SHP77 (cell line): ENCODE data around the gene HOXC10.

Source experiments
- DNase-seq, 2 experiments: peaks; one replicate each; lab custom pipeline; 2025; lab: John Stamatoyannopoulos, UW

HOXC10 gene

GRCh38 chr12:54004063-54004840 is 19.3 kb downstream of the HOXC10 start:
- DNase-seq: no peak

GRCh38 chr12:54004841-54005530 is 20.0 kb downstream of the HOXC10 start:
- DNase-seq: peak; percentile 47 to 69

GRCh38 chr12:54005531-54005852 is 20.5 kb downstream of the HOXC10 start:
- DNase-seq: no peak

DNA sequence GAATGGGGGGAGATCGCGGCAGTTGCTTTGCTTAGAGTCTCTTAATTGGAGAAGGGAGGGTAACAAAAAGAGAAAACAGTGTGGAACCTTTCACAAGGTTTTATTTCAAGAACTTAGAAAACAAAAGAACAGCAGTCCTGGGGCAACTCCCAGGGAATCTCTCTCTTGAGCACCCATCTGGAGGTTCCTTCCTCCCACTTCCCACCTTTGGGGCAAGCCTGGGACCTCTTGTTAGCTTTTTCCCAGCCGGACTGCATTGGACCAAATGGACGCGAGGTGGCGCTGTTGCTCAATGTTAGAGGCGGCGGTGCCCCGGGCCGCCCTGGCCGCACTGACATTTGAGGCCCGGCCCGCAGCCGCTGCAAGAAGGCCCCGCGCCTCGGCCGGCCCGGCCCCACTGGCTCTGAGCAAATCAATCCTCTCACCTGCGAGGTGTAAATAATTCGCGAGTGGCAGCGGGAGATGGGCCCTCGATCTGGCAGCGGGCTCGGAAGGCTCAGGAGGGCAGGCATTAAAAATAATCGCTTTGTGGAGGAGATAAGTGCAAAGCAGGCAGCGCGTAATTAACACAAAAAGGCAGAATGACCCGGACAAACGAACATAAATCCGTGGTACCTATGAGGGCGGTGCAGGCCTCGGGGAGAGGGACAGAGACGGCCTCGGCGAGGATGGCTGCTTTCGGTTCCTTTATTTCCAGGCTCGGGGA is 21.1 kb downstream of the HOXC10 start:
- DNase-seq: peak; percentile 70 to 73

DNA sequence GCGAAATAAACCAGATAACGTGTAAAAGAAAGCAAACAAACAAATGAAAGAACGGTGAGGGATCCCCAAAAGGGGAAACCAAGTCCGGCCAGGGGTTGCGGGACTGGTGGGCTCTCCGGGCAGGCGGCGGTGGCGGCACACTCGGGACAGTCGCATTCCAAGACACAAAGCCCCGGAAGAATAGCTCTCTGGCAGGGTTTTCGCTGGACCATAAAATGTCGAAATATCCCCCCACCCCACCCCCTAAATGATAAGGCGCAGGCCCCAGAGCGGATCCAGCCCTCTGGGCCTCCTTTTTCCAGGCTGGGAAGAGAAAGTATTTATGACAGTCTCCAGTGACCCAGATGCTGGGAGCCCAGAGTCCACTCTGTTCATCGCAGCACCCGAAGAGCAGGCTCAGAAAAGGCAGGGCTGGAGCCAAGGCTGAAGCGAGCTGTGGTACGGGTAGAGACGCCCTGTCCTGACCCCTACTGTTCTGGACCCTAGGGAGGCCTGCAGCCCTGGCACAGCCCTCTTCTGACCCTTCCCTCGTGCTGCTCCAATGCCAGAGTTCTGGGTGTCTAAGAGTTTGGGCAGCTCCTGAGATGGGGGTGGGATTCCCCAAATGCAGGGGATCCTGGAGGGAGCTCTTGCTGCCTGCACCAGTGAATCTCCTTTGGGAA is 21.7 kb downstream of the HOXC10 start:
- no peak for DNase-seq

DNA sequence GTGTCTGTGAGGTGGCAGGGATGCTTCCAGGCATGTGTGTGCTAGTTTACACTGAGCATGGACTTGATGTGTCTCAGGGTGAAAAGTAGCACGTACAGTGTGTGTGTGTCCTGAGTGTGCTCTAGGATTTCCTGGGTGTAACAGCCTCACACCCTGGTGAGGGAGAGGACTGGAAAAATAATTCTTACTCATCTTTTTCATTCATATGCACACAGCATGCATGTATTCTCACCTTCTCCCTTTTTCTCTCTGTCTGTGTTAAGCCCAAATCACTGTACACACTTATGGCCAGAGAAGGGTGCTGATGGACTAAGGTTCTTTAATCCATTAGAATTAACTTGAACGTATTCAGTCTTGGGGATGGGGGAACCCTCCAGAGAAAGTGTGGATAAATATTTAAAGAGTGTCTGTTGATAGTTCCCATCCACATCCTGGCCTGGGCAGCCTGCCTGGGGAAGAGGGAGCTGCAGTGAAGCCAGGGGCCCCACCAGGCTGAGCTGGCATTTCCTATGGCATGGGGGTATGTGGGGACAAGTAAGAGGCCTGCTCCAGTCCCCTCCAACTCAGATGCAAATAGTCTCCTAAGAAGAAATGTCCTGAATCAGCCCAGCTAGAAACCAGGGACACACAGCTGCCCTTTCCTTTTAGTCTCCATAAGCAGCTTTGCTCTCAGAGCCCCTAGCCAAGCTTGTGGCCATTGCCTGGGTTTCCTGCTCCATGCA is 22.8 kb downstream of the HOXC10 start:
- DNase-seq: no peak

GRCh38 chr12:54008260-54008552 is 23.3 kb downstream of the HOXC10 start:
- no peak for DNase-seq

DNA sequence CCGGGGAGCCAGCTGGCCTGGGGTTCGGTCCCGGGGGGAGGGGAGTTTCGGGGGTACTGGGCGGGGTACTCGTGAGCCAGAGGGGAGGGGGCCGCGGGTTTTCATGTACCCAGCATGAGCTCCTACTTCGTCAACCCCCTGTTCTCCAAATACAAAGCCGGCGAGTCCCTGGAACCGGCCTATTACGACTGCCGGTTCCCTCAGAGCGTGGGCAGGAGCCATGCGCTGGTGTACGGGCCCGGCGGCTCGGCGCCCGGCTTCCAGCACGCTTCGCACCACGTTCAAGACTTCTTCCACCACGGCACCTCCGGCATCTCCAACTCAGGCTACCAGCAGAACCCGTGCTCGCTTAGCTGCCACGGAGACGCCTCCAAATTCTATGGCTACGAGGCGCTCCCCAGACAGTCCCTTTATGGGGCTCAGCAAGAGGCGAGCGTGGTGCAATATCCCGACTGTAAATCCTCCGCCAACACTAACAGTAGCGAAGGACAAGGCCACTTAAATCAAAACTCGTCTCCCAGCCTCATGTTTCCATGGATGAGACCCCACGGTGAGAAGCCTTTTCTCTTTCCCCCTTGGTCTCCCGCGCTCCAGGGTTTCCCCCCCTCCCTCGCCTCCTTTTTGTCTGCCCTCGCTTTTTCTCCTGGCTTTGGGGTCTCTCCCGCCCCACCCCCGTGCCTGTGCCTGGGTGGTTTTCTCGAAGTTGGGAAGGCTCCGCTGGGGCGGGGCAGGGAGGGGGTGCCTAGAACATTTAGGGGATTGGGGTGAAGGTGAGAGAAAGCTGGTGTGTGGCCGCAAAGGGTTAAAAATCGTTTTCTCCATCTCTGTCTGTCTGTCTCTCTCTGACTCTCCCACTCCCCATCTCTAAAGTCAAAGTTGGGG is 24.5 kb downstream of the HOXC10 start:
- DNase-seq: no peak

DNA sequence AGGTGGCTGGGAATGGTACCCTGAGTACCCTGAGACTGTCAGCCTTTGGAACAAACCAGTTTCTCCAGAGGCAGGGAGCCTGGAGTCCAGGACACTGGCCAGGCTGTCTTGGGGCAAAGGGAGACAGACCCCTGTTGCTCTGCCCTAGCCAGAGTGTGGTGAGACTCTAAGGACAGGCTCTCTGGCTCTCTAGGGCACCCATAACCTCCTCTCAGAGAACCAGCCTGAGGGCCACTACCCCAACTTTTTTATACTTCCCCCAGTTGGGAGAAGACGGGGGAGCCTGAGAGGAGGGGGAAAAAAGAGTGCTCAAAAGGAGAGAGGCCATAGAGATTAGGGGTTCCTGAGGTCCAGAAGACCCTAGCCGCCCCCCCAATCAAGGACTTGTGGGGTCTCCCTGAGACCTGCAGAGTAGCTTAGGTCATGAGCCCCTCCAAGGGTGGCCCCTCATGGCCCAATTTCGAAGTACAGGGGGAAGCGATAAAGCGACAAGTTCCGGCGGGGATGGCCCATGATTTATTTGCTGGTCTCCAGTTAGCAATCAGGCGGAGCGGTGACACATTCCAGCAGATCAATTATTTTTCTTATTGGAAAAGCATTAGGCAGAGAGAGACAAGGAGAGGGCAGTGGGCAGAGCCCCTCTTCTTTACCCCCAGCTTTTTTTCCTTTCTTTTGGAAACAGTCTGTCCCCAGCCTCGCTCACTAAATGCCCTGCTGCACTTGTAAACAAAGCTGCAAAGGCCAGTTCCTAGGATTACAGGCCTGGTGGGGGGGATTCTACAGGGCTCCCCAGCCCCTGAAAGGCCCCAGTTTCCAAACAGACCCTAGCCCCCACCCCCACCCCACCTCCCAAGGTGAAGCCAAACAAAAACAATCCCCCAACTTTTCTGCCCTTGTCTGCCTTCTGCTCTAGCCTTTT is 25.4 kb downstream of the HOXC10 start:
- DNase-seq: no peak

DNA sequence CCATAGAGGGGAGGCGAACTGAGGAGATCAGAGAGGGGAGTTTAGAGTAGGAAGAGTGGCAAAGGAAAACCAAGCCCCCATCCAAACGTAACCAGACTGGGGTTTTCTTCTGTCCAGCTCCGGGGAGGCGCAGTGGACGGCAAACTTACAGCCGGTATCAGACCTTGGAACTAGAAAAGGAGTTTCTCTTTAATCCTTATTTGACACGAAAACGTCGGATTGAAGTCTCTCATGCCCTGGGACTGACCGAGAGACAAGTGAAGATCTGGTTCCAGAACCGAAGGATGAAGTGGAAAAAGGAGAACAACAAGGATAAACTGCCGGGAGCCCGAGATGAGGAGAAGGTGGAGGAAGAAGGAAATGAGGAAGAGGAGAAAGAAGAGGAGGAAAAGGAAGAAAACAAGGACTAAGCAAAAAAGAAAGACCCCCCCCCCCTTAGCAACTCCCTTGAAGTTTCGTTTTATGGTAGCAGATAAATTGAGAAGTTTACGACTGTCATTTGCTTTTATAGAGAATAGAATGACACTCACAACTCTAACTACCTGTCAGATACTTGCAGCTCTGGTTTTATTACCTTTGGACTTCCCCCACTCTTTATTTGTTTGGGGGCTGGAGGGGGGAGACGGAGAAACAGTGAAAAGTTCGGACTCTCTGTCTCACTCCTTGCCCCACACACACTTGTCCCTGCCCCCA is 26.2 kb downstream of the HOXC10 start:
- DNase-seq: no peak

GRCh38 chr12:54011665-54012532 is 27.0 kb downstream of the HOXC10 start:
- DNase-seq: no peak

- DNase-seq: no peak
Measured at GRCh38 chr12:54012631-54013409, 27.9 kb downstream of the HOXC10 start.

DNA sequence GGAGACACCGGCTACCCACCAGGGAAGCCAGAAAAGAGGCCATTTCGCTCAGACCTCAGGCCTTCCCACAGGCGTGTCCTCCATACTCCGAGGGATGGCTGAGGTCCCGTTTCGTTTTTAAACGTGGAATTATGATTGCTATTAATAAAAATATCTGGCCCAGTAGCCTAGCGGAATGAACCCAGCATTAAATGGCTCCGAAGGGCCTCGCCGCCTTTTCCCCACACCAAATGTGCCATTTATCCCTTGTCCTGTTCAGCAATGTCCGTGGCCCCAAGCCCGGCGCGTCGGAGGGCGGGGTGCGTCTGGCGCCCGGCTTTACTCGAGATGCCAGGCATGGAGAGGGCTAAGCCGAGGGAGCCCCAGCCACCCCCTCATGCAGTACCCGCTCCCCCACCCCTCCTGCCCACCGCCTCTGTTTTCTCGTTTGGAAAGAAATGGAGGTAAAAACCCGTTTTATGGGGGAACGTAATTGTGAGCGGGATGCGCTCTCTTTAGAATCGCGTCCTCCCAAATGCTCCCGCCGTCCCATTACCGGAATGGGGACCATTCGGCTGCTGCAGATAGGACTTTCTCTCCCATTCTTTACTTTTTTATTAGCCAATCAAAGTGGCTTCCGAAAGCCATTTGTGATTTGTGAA is 29.6 kb downstream of the HOXC10 start:
- no peak for DNase-seq

DNA sequence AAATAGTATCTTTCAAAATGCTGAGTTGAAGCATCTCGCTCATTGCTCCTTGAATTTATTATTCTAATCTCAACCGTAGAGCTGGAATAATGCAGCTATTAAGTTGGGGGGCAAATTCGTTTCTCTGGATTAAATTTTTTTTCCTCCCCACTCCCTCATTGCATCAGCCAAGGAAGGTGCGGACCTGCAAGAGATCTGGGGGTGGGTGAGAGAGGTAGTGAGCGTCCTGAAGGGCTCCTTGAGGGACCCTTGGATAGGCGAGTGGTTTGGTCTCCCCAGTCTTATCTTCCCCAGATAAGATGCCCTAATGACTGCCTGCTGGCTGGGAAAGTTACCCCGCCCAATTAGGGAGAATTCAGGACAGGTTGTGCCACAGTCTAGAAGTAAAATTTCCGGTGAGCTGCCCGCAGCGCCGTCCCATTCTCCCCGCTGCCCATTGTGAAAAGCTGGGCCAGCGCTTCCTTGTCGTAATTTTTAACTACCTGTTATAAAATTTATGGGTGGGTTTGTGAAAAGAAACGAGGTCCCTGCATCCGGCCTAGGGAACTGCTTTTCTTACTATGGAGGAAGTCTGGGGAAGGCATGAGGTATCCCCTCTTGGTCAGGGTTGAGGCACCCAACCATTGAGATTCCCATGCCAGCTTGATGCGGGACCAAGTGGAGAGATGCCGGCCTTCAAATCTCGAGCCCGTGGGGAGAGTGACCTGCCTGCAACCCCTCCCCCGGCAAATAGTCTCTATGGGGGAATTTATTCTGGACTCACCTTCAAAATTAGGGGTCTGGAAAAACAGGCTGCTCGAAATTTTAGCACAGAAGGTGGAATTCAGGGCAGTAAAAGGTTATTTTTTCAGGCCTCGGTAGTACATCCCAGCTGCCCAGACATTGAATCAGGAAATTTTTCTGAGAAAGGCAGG is 30.3 kb downstream of the HOXC10 start:
- no peak for DNase-seq

DNA sequence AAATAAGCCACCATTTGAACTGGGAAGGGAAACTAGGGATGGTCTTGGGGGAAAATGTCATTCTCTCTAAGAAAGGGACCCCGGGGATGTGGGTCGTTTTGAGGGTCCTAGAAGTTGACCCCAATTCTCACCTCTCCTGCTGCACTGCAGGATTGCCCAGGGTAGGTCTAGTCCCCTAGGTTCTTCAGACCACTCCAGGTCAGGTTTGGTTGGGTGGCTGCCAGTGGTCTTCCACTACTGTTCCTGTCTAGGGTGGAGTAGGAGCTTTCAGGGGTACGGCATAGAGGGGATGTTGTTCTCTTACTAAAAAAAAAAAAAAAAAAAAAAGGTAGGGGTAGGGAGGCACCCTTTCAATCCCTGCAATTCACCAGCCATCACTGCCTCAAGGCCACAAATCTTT is 31.1 kb downstream of the HOXC10 start:
- DNase-seq: no peak

- DNase-seq: peak; percentile 20 to 34
Measured at GRCh38 chr12:54016478-54016964, 31.6 kb downstream of the HOXC10 start.
